Fibroblast of lung (primary cell): ENCODE measurements around the gene SDCBP2.

Experiments
- CTCF ChIP-seq, 2 donors: IDR thresholded peaks in 1 of 2; conservative IDR thresholded peaks in 1 of 2; 1 replicate in 1 of 2; 2 replicates in 1 of 2; pipeline ENCODE4 v1.5.1; 2011 to 2012; ENCODE audit warnings: low read length in 2 of 2, control low read depth in 1 of 2, inconsistent platforms in 1 of 2, low read depth in 1 of 2, mild to moderate bottlenecking in 1 of 2
- EZH2 ChIP-seq: IDR thresholded peaks from 2 replicates; pipeline ENCODE4 v1.5.1; 2012; ENCODE audit warnings: low read length, control low read depth, mild to moderate bottlenecking; ENCODE audit errors: missing control alignments

GRCh38 chr20:1328680-1329330, at the start of gene SDCBP2:
- no peak for TF ChIP-seq CTCF (conservative IDR thresholded peaks at IDR 0.05 in 1 of 2, IDR thresholded peaks at IDR 0.05 in 1 of 2; ENCODE audit: low read depth in 1 of 2, low read length in 2 of 2)
- TF ChIP-seq EZH2, result no peak
